DND-41 (cell line): Measurements from ENCODE around the gene SPATA22.

ENCODE experiments used
- CTCF ChIP-seq: IDR thresholded peaks from 2 replicates; pipeline ENCODE4 v1.5.1; 2012; ENCODE audit warnings: borderline replicate concordance, low read length, moderate library complexity, mild to moderate bottlenecking; ENCODE audit not compliant: poor library complexity, severe bottlenecking; ENCODE audit errors: extremely low read depth
- EZH2 ChIP-seq: IDR thresholded peaks from 3 replicates; pipeline ENCODE4 v1.6.1; 2012; ENCODE audit warnings: borderline replicate concordance, low read depth, mild to moderate bottlenecking, moderate library complexity, low read length, inconsistent platforms; ENCODE audit not compliant: severe bottlenecking

- TF ChIP-seq CTCF (no peak), EZH2 (no peak)
Measured at GRCh38 chr17:3513305-3514035, 41.9 kb upstream of the SPATA22 start.
